ENCODE measurements around the gene PPP1R3D. TPM values are rescaled to one million over a fixed set of nuclear protein-coding genes. Genes with fewer than 3 reads are reported as not detected.
"Not testable (repeated sequence)": the region's sequence is repeated elsewhere in the genome, so short reads cannot be mapped to it uniquely, and the experiment has no call there.

Gene PPP1R3D
- 6.0 TPM for polyA plus RNA-seq (ENCODE audit: insufficient read length)
- long read RNA-seq, donor 1, transcript PPP1R3D-201 (1 exons, 3,630 nt) = major isoform, 17 of 17 reads
- long read RNA-seq, donor 1, partial matches to known transcripts = 0 of 17 reads
- long read RNA-seq, donor 1, other reads (novel, unspliced or antisense) = 0 of 17 reads
- long read RNA-seq, donor 2, transcript PPP1R3D-201 (1 exons, 3,630 nt) = major isoform, 17 of 17 reads
- long read RNA-seq, donor 2, partial matches to known transcripts = 0 of 17 reads
- long read RNA-seq, donor 2, other reads (novel, unspliced or antisense) = 0 of 17 reads
- long read RNA-seq, donor 3, transcript PPP1R3D-201 (1 exons, 3,630 nt) = major isoform, 6 of 6 reads
- long read RNA-seq, donor 3, partial matches to known transcripts = 0 of 6 reads
- long read RNA-seq, donor 3, other reads (novel, unspliced or antisense) = 0 of 6 reads
- long read RNA-seq, donor 4, partial matches to known transcripts = 0 of 2 reads
- long read RNA-seq, donor 4, other reads (novel, unspliced or antisense) = 0 of 2 reads
- long read RNA-seq, donor 5, transcript PPP1R3D-201 (1 exons, 3,630 nt) = major isoform, 9 of 9 reads
- long read RNA-seq, donor 5, partial matches to known transcripts = 0 of 9 reads
- long read RNA-seq, donor 5, other reads (novel, unspliced or antisense) = 0 of 9 reads
- long read RNA-seq, donor 6, transcript PPP1R3D-201 (1 exons, 3,630 nt) = major isoform, 11 of 11 reads
- long read RNA-seq, donor 6, partial matches to known transcripts = 0 of 11 reads
- long read RNA-seq, donor 6, other reads (novel, unspliced or antisense) = 0 of 11 reads
- long read RNA-seq, donor 7, transcript PPP1R3D-201 (1 exons, 3,630 nt) = major isoform, 14 of 14 reads
- long read RNA-seq, donor 7, partial matches to known transcripts = 0 of 14 reads
- long read RNA-seq, donor 7, other reads (novel, unspliced or antisense) = 0 of 14 reads
- long read RNA-seq, donor 8, partial matches to known transcripts = 0 of 1 reads
- long read RNA-seq, donor 8, other reads (novel, unspliced or antisense) = 0 of 1 reads

GRCh38 chr20:59940129-59940955 is at the start of gene PPP1R3D, which contains the start of gene FAM217B:
Gene PPP1R3D (minus strand): TSS chr20:59940305. CDS start chr20:59939931, 374 bp downstream.
Gene FAM217B (plus strand): TSS chr20:59940389. CDS start chr20:59943944, 3,555 bp downstream.
- DNase-seq = peak; percentile 96

GRCh38 chr20:59988141-59988540 is 48.0 kb upstream of the PPP1R3D start:
- no peak for DNase-seq

- DNase-seq = no peak
These were observed 47.0 kb upstream of the PPP1R3D start for GRCh38 chr20:59987135-59987534.

GRCh38 chr20:59985864-59986263 is 45.8 kb upstream of the PPP1R3D start:
- DNase-seq = no peak

- DNase-seq = no peak
These were observed 45.1 kb upstream of the PPP1R3D start for GRCh38 chr20:59985164-59985563.

GRCh38 chr20:59984541-59984940 is 44.4 kb upstream of the PPP1R3D start:
- DNase-seq = no peak

GRCh38 chr20:59983076-59983475 is 43.0 kb upstream of the PPP1R3D start:
- DNase-seq = no peak

GRCh38 chr20:59977086-59977485 is 37.0 kb upstream of the PPP1R3D start:
- no peak for DNase-seq

- DNase-seq = peak; percentile 51
These were observed 36.2 kb upstream of the PPP1R3D start for GRCh38 chr20:59976156-59976782.

GRCh38 chr20:59972037-59972801 is 32.1 kb upstream of the PPP1R3D start:
- no peak for DNase-seq

- no peak for DNase-seq
These were observed 31.3 kb upstream of the PPP1R3D start for GRCh38 chr20:59971428-59971827.

- no peak for DNase-seq
These were observed 26.3 kb upstream of the PPP1R3D start for GRCh38 chr20:59966428-59966827.

GRCh38 chr20:59962155-59962554 is 22.1 kb upstream of the PPP1R3D start:
- no peak for DNase-seq

GRCh38 chr20:59961423-59961822 is 21.3 kb upstream of the PPP1R3D start:
- no peak for DNase-seq

- DNase-seq = no peak
These were observed 18.5 kb upstream of the PPP1R3D start for GRCh38 chr20:59958626-59959025.

GRCh38 chr20:59958123-59958522 is 18.0 kb upstream of the PPP1R3D start, which contains the start of gene CDH26:
Gene CDH26 (plus strand): TSS chr20:59958423. CDS start chr20:59958727, 304 bp downstream.
- DNase-seq = no peak

- DNase-seq = not testable (repeated sequence)
These were observed 17.5 kb upstream of the PPP1R3D start for GRCh38 chr20:59957568-59957967.

- no peak for DNase-seq
These were observed 15.2 kb upstream of the PPP1R3D start for GRCh38 chr20:59955131-59955796.

- no peak for DNase-seq
These were observed 14.6 kb upstream of the PPP1R3D start for GRCh38 chr20:59954718-59955117.

- DNase-seq = no peak
These were observed 9.8 kb upstream of the PPP1R3D start for GRCh38 chr20:59949911-59950310.
